Fibroblast of gingiva (primary cell): Measurements from ENCODE around the gene INAVA.
"Not testable (repeated sequence)": the region's sequence is repeated elsewhere in the genome, so short reads cannot be mapped to it uniquely, and the experiment has no call there.

ENCODE experiments used
- DNase-seq: peaks from one replicate; pipeline ENCODE4 v3.0.0-alpha.2; 2011; ENCODE audit warnings: low read depth

INAVA gene

DNA sequence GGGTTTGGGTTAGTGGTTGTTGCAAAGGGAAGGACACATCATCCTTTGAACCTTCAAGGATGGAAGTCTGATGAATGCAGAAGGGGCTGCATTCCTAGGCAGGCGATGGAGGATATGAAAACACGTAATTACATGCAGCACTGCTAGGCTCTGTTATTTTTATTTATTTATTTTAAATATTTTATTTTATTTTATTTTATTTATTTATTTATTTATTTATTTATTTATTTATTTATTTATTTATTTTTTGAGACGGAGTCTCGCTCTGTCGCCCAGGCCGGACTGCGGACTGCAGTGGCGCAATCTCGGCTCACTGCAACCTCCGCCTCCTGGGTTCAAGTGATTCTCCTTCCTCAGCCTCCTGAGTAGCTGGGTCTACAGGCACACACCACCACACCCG lies 69.2 kb downstream of the INAVA start:
- DNase-seq, result not testable (repeated sequence)
